Measurements from ENCODE around the gene YOD1. TPM values are rescaled to one million over a fixed set of nuclear protein-coding genes. Genes with fewer than 3 reads are reported as not detected.
"Not testable (repeated sequence)": the region's sequence is repeated elsewhere in the genome, so short reads cannot be mapped to it uniquely, and the experiment has no call there.

The YOD1 gene
- total RNA-seq, 1 experiment from 2014 or later = 31.9 TPM

- peak; percentile 94 for DNase-seq (ENCODE audit: extremely low read depth, low read depth)
These were observed 373 bp downstream of the YOD1 start for GRCh38 chr1:207050480-207051190.

GRCh38 chr1:207049974-207050391 lies 1.0 kb downstream of the YOD1 start:
- DNase-seq (ENCODE audit: extremely low read depth, low read depth) = peak; percentile 66

- no peak for DNase-seq (ENCODE audit: extremely low read depth, low read depth)
These were observed 1.5 kb downstream of the YOD1 start for GRCh38 chr1:207049514-207049913.

- no peak for DNase-seq (ENCODE audit: extremely low read depth, low read depth)
These were observed 2.0 kb downstream of the YOD1 start for GRCh38 chr1:207049054-207049453.

GRCh38 chr1:207048041-207048440 lies 3.0 kb downstream of the YOD1 start:
- DNase-seq (ENCODE audit: extremely low read depth, low read depth) = no peak

GRCh38 chr1:207047505-207047904 lies 3.5 kb downstream of the YOD1 start:
- DNase-seq (ENCODE audit: extremely low read depth, low read depth) = no peak

- no peak for DNase-seq (ENCODE audit: extremely low read depth, low read depth)
These were observed 5.6 kb downstream of the YOD1 start for GRCh38 chr1:207045453-207045852.

- DNase-seq (ENCODE audit: extremely low read depth, low read depth) = not testable (repeated sequence)
These were observed 9.6 kb downstream of the YOD1 start for GRCh38 chr1:207041397-207041796.

GRCh38 chr1:207040181-207040533 lies 10.9 kb downstream of the YOD1 start:
- no peak for DNase-seq (ENCODE audit: extremely low read depth, low read depth)

- DNase-seq (ENCODE audit: extremely low read depth, low read depth) = no peak
These were observed 11.4 kb downstream of the YOD1 start for GRCh38 chr1:207039380-207040180.

- DNase-seq (ENCODE audit: extremely low read depth, low read depth) = no peak
These were observed 14.1 kb downstream of the YOD1 start for GRCh38 chr1:207036865-207037264.

GRCh38 chr1:207035877-207036551 lies 15.0 kb downstream of the YOD1 start:
- no peak for DNase-seq (ENCODE audit: extremely low read depth, low read depth)

- no peak for DNase-seq (ENCODE audit: extremely low read depth, low read depth)
These were observed 16.0 kb downstream of the YOD1 start for GRCh38 chr1:207034998-207035397.

- DNase-seq (ENCODE audit: extremely low read depth, low read depth) = no peak
These were observed 16.8 kb downstream of the YOD1 start for GRCh38 chr1:207034208-207034607.

- DNase-seq (ENCODE audit: extremely low read depth, low read depth) = no peak
These were observed 17.7 kb downstream of the YOD1 start for GRCh38 chr1:207033302-207033701.

GRCh38 chr1:207032528-207033017 lies 18.4 kb downstream of the YOD1 start, which contains the start of gene C1orf116:
TSS of gene C1orf116 (minus strand) at chr1:207032756. CDS start at chr1:207027598, 5,158 bp downstream.
- DNase-seq (ENCODE audit: extremely low read depth, low read depth) = no peak

- DNase-seq (ENCODE audit: extremely low read depth, low read depth) = no peak
These were observed 19.3 kb downstream of the YOD1 start for GRCh38 chr1:207031632-207032264.

GRCh38 chr1:207031016-207031415 lies 20.0 kb downstream of the YOD1 start:
- DNase-seq (ENCODE audit: extremely low read depth, low read depth) = no peak

- DNase-seq (ENCODE audit: extremely low read depth, low read depth) = no peak
These were observed 20.4 kb downstream of the YOD1 start for GRCh38 chr1:207030522-207031009.

GRCh38 chr1:207029701-207030521 lies 21.1 kb downstream of the YOD1 start:
- no peak for DNase-seq (ENCODE audit: extremely low read depth, low read depth)
